ENCODE measurements around the gene MAPRE2. TPM values are rescaled to one million over a fixed set of nuclear protein-coding genes. Genes with fewer than 3 reads are reported as not detected.

Gene MAPRE2
- total RNA-seq, 2 donors from 2014 or later, result 107 to 133 TPM

DNA sequence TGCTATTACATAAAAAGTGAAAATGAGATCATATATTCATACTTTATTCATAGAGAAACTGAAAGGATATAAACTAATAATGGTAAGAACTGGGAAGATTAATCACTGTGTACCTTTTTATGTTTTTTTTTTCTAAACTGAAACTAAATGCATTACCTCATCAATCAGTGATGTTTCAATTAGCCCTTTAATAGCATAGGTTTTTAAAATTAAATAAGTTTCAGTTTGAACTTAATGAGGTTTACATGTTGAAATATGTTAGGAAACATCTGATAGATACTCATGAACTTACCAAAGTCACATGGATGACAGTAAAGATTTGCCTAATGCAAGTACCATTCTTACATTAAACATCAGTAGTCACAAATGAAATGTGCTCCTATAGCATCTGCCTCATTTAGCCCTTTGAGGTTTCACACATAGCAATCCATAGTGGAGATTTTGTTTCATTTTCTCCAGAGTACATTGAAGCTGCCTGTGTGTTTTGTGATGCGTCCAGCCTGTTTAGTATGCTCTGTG is 8.9 kb downstream of the MAPRE2 start:
- Histone ChIP-seq H3K27me3 (no peaks in the 10 kb centered on the region), H3K27ac (peak overlapping the region; percentile 69 to 72), H3K9me3 (no peaks in the 10 kb centered on the region), H3K4me3 (no peak overlapping the region), H3K36me3 (no peaks in the 10 kb centered on the region), H3K4me1 (peaks cover 0 to 68% of the 10 kb centered on the region in 2 donors)
- DNase-seq (ENCODE audit: low spot score), result no peak
- TF ChIP-seq, protein P1, sequence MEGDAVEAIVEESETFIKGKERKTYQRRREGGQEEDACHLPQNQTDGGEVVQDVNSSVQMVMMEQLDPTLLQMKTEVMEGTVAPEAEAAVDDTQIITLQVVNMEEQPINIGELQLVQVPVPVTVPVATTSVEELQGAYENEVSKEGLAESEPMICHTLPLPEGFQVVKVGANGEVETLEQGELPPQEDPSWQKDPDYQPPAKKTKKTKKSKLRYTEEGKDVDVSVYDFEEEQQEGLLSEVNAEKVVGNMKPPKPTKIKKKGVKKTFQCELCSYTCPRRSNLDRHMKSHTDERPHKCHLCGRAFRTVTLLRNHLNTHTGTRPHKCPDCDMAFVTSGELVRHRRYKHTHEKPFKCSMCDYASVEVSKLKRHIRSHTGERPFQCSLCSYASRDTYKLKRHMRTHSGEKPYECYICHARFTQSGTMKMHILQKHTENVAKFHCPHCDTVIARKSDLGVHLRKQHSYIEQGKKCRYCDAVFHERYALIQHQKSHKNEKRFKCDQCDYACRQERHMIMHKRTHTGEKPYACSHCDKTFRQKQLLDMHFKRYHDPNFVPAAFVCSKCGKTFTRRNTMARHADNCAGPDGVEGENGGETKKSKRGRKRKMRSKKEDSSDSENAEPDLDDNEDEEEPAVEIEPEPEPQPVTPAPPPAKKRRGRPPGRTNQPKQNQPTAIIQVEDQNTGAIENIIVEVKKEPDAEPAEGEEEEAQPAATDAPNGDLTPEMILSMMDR (IDR thresholded peaks at IDR 0.05), result no peak

DNA sequence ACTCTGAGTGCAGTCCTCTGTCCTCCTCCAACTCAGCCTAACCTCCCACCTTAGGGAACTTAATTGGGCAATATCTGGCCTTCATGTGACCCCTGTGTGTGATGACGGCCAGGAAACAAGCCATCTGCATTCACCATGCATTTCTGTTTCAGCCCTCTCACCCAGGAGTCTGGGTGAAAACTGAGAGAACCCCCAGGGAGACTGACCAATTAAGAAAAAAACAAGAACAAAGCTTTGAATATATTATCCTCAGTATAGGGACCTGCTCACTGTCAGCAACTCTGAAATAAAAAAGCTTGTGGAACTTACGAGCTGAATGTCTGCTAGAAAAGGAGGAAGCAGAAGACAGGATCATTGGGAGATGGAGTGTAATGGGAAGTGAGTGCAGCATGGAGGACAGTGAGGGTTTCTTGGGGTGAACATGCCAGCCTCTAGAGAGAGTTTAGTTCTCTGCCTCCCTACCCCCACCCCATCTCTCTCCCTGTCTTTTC is 9.5 kb downstream of the MAPRE2 start:
- no peaks in the 10 kb centered on the region for H3K36me3 ChIP-seq

DNA sequence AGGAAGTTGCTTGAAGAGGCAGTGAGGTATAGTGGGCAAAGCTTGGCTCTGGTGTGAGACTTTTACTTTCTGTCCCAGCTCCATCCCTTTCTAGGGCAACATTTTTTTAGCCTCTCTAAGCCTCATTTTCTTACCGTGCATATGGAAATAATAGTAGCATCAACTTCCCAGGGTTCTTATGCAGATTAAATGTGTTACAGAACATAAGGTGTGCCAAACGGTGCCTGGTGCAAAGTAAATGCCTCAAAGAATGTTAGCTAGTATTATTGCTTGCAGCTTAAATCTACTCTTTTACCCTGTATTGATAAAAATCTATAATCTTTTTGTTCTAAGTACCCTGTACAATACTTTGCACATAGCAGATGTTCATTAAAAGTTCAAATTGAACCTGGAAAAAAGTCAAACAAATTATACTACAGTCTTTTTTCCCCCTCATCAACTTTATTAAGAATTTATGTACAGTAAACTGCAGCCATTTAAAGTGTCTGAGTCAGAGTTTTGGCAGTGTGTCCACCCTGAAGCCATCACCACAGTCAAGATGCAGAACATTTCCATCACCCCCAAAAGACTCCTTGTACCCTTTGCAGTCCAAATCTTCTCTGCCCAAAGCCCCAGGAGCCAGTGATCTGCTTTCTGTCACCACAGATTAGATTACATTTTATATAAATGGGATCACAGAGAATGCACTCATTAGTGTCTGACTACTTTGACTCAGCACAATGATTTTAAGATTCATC is 10.6 kb downstream of the MAPRE2 start:
- TF ChIP-seq, protein P1 (IDR thresholded peaks at IDR 0.05), result no peak
- peaks cover 0 to 51% of the 10 kb centered on the region in 2 donors for H3K4me1 ChIP-seq
- DNase-seq (ENCODE audit: low spot score), result no peak
- H3K36me3 ChIP-seq, result no peaks in the 10 kb centered on the region
- no peak overlapping the region for H3K4me3 ChIP-seq
- H3K27me3 ChIP-seq, result no peaks in the 10 kb centered on the region
- H3K9me3 ChIP-seq, result no peaks in the 10 kb centered on the region
- peak overlapping the region; percentile 69 to 72 for H3K27ac ChIP-seq

More for the DNA sequence above, 9.5 kb downstream of the MAPRE2 start:
- Histone ChIP-seq H3K4me1 (peaks cover 0 to 62% of the 10 kb centered on the region in 2 donors), H3K4me3 (peak overlapping the region in 1 of 2 donors; percentile 7), H3K27ac (peak overlapping the region; percentile 69 to 72), H3K27me3 (no peaks in the 10 kb centered on the region), H3K9me3 (no peaks in the 10 kb centered on the region)
- DNase-seq (ENCODE audit: low spot score), result no peak
- TF ChIP-seq, protein P1 (IDR thresholded peaks at IDR 0.05), result no peak

DNA sequence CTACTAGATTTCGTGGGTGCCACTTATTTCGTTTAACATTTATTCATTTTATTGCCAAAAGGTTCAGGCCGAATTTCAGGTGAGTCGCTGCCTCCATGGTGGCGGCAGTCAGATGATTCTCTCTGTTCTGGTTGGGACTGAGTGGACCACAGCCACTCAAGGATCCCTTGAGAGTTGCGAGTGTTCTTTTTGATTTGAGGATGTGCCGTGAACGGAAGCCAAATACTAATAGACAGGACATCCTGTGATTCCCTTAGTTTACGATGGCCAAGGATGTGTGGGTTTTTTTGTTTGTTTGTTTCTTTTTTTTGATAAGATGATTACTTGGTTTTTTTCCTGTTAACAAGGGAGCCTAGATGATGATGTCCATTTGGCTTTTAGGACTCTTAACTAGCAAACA is 13.2 kb downstream of the MAPRE2 start:
- DNase-seq (ENCODE audit: low spot score), result no peak
- TF ChIP-seq, protein P1 (IDR thresholded peaks at IDR 0.05), result no peak
- no peak overlapping the region for H3K4me3 ChIP-seq
- no peaks in the 10 kb centered on the region for H3K9me3 ChIP-seq
- H3K4me1 ChIP-seq, result peaks cover 0 to 56% of the 10 kb centered on the region in 2 donors
- H3K27ac ChIP-seq, result no peak overlapping the region
- H3K36me3 ChIP-seq, result no peaks in the 10 kb centered on the region
- no peaks in the 10 kb centered on the region for H3K27me3 ChIP-seq

DNA sequence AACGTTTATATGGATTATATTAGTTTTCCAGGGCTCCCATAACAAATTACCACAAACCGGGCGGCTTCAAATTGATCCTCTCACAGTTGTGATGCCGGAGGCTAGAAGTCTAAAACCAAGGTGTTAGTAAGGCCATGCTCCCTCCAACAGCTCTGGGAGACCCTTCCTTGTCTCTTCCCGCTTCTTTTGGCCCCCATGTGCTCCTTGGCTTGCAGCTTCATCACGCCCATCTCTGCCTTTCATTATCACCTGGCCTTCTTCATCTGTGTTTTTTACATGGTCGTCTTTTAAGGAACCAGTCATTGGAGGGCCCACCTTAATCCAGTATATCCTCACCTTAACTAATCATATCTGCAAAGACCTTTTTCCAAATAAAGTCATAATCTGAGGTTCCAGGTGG is 13.9 kb downstream of the MAPRE2 start:
- no peak for DNase-seq (ENCODE audit: low spot score)
- no peak overlapping the region for H3K4me3 ChIP-seq
- H3K27ac ChIP-seq, result no peak overlapping the region
- no peaks in the 10 kb centered on the region for H3K27me3 ChIP-seq
- no peaks in the 10 kb centered on the region for H3K36me3 ChIP-seq
- H3K4me1 ChIP-seq, result peaks cover 0 to 56% of the 10 kb centered on the region in 2 donors
- TF ChIP-seq, protein P1 (IDR thresholded peaks at IDR 0.05), result no peak
- no peaks in the 10 kb centered on the region for H3K9me3 ChIP-seq
